ENCODE results near the gene N4BP2L1. TPM values are rescaled to one million over a fixed set of nuclear protein-coding genes. Genes with fewer than 3 reads are reported as not detected.

The N4BP2L1 gene
- total RNA-seq, 1 donor from 2014 or later = 1.2 TPM

GRCh38 chr13:32446220-32446619 is 18.3 kb upstream of the N4BP2L1 start:
- H3K36me3 ChIP-seq = no peaks in the 10 kb centered on the region

DNA sequence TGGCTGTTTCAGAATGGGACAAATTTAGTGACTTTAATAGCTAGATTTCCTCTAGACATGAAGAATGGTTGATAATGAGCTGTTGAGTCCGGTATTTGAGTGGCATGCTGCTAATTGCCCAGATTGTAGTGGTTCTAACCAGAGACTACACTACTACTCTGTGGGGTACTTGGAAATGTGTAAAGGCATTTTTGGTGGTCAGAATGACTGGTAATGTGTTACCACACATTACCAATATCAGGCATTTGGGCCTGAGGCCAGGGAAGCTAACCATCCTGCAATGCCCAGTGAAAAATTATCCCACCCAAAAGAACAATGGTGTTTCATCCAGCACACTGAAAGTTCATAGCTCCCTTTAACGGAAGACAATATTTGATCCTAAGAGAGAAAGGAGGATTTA is 17.5 kb upstream of the N4BP2L1 start:
- TF ChIP-seq EZH2 (IDR thresholded peaks at IDR 0.05) (no peak), EZH2phosphoT487 (IDR thresholded peaks at IDR 0.05) (no peak), CTCF (IDR thresholded peaks at IDR 0.05) (no peak)
- peaks cover 21% of the 10 kb centered on the region for H3K4me1 ChIP-seq
- H3K27me3 ChIP-seq = no peaks in the 10 kb centered on the region
- no peaks in the 10 kb centered on the region for H3K9me3 ChIP-seq (ENCODE audit: low read depth)
- Mint-ChIP-seq H3K27ac (no peak overlapping the region), H3K27me3 (ENCODE audit: insufficient read depth, low read depth) (no peaks in the 10 kb centered on the region), H3K4me3 (no peak overlapping the region), H3K9me3 (no peaks in the 10 kb centered on the region), H3K36me3 (peaks cover 3% of the 10 kb centered on the region), H3K4me1 (peaks cover 17% of the 10 kb centered on the region)
- peaks cover 23% of the 10 kb centered on the region for H3F3A ChIP-seq (ENCODE audit: low read depth)
- H3K4me3 ChIP-seq = no peak overlapping the region
- H3K4me2 ChIP-seq = no peak overlapping the region
- H3K79me2 ChIP-seq (ENCODE audit: low read depth) = no peaks in the 10 kb centered on the region
- no peak overlapping the region for H2AFZ ChIP-seq (replicated peaks)
- no peaks in the 10 kb centered on the region for H3K36me3 ChIP-seq
- H3K27ac ChIP-seq = no peak overlapping the region
- H4K20me1 ChIP-seq (ENCODE audit: low read depth) = peaks cover 7% of the 10 kb centered on the region
- no peak overlapping the region for H3K9ac ChIP-seq
- DNase-seq (ENCODE audit: low spot score) = no peak

More at GRCh38 chr13:32446220-32446619, 18.3 kb upstream of the N4BP2L1 start:
- H3K27me3 Mint-ChIP-seq (ENCODE audit: insufficient read depth, low read depth) = no peaks in the 10 kb centered on the region
- no peak for DNase-seq (ENCODE audit: low spot score)
- peaks cover 21% of the 10 kb centered on the region for H3K4me1 ChIP-seq
- peaks cover 2% of the 10 kb centered on the region for H3K9me3 Mint-ChIP-seq
- H3K36me3 Mint-ChIP-seq = peaks cover 3% of the 10 kb centered on the region
- no peaks in the 10 kb centered on the region for H3K79me2 ChIP-seq (ENCODE audit: low read depth)
- TF ChIP-seq EZH2 (IDR thresholded peaks at IDR 0.05) (no peak), CTCF (IDR thresholded peaks at IDR 0.05) (no peak), EZH2phosphoT487 (IDR thresholded peaks at IDR 0.05) (no peak)
- H3K4me3 ChIP-seq = no peak overlapping the region
- H3K9ac ChIP-seq = no peak overlapping the region
- H2AFZ ChIP-seq (replicated peaks) = no peak overlapping the region
- H3K27ac ChIP-seq = no peak overlapping the region
- H3K9me3 ChIP-seq (ENCODE audit: low read depth) = no peaks in the 10 kb centered on the region
- no peak overlapping the region for H3K27ac Mint-ChIP-seq
- no peak overlapping the region for H3K4me3 Mint-ChIP-seq
- peaks cover 17% of the 10 kb centered on the region for H3K4me1 Mint-ChIP-seq
- H3K27me3 ChIP-seq = no peaks in the 10 kb centered on the region
- H3K4me2 ChIP-seq = no peak overlapping the region
- peaks cover 23% of the 10 kb centered on the region for H3F3A ChIP-seq (ENCODE audit: low read depth)
- peaks cover 7% of the 10 kb centered on the region for H4K20me1 ChIP-seq (ENCODE audit: low read depth)

GRCh38 chr13:32443111-32443510 is 15.2 kb upstream of the N4BP2L1 start:
- no peak overlapping the region for H3K27ac ChIP-seq
- no peak overlapping the region for H3K9ac ChIP-seq
- Mint-ChIP-seq H3K4me1 (peaks cover 13% of the 10 kb centered on the region), H3K36me3 (peaks cover 3% of the 10 kb centered on the region), H3K27me3 (ENCODE audit: insufficient read depth, low read depth) (no peaks in the 10 kb centered on the region), H3K9me3 (no peaks in the 10 kb centered on the region), H3K4me3 (no peak overlapping the region), H3K27ac (no peak overlapping the region)
- peaks cover 7% of the 10 kb centered on the region for H4K20me1 ChIP-seq (ENCODE audit: low read depth)
- no peak overlapping the region for H2AFZ ChIP-seq (replicated peaks)
- DNase-seq (ENCODE audit: low spot score) = no peak
- H3K4me3 ChIP-seq = no peak overlapping the region
- H3K4me2 ChIP-seq = no peak overlapping the region
- no peaks in the 10 kb centered on the region for H3K27me3 ChIP-seq
- TF ChIP-seq EZH2 (IDR thresholded peaks at IDR 0.05) (no peak), EZH2phosphoT487 (IDR thresholded peaks at IDR 0.05) (no peak), CTCF (IDR thresholded peaks at IDR 0.05) (no peak)
- no peaks in the 10 kb centered on the region for H3K79me2 ChIP-seq (ENCODE audit: low read depth)
- peaks cover 14% of the 10 kb centered on the region for H3K4me1 ChIP-seq
- no peaks in the 10 kb centered on the region for H3K36me3 ChIP-seq
- H3F3A ChIP-seq (ENCODE audit: low read depth) = peaks cover 12% of the 10 kb centered on the region
- no peaks in the 10 kb centered on the region for H3K9me3 ChIP-seq (ENCODE audit: low read depth)

Data from neural progenitor cell (in vitro differentiated cells).